K562 (cell line): ENCODE data around the gene RGS19. TPM values are rescaled to one million over a fixed set of nuclear protein-coding genes. Genes with fewer than 3 reads are reported as not detected.

Experiments used
- CTBP1 ChIP-seq: fragments of 450-650 bp; IDR thresholded peaks from 2 replicates; pipeline ENCODE4 v1.6.1; 2016; ENCODE audit warnings: borderline replicate concordance
- JUN ChIP-seq, 2 experiments: sonication (generic) in 1 of 2; formaldehyde crosslinking in 1 of 2; IDR thresholded peaks; 2 replicates each; pipeline versions ENCODE4 v1.6.1 to v1.8.0; 2012 to 2022; ENCODE audit warnings: borderline replicate concordance in 2 of 2, mild to moderate bottlenecking in 2 of 2, improper control_type of control experiment in 1 of 2, low read depth in 1 of 2, low read length in 1 of 2, missing genetic modification reagents in 1 of 2
- L3MBTL2 ChIP-seq: fragments of 450-650 bp; IDR thresholded peaks from 2 replicates; pipeline ENCODE4 v1.6.1; 2016; ENCODE audit warnings: mild to moderate bottlenecking, moderate library complexity
- MYC ChIP-seq, 2 experiments: fragments of 250-450 bp in 1 of 2; sonication (Bioruptor Pico) in 1 of 2; IDR thresholded peaks; 2 replicates each; pipeline versions ENCODE4 v1.5.1 to v1.6.1; 2012 to 2021; ENCODE audit warnings: low read depth in 2 of 2, borderline replicate concordance in 1 of 2, improper control_type of control experiment in 1 of 2, low read length in 1 of 2, mild to moderate bottlenecking in 1 of 2, moderate library complexity in 1 of 2
- ZKSCAN8 ChIP-seq: fragments of 200-800 bp; sonication (Bioruptor generic); IDR thresholded peaks from 2 replicates; pipeline ENCODE4 v1.6.1; 2016; ENCODE audit warnings: missing genetic modification characterization, missing compliant biosample characterization
- ZNF311 ChIP-seq: fragments of 250-450 bp; sonication (Bioruptor Pico); IDR thresholded peaks from 2 replicates; pipeline ENCODE4 v1.4.0; 2020; ENCODE audit warnings: mild to moderate bottlenecking, moderate library complexity
- polyA plus RNA-seq, 8 experiments: library from polyadenylated mRNA; depleted of rRNA in 4 of 8; stranded (reverse) in 5 of 8; unstranded in 3 of 8; fragments of >200 nt; fragmentation: Nextera tagmentation in 2 of 8; fragmentation: Illumina TruSeq in 1 of 8; extraction: Ambion mirVana in 2 of 8; extraction: Trizol in 1 of 8; gene quantifications; 2 replicates each; pipeline versions ENCODE4 v1.2.1 to v1.2.3, GENCODE V29; 2011 to 2014; ENCODE audit warnings: inconsistent platforms in 1 of 8, missing spikeins in 1 of 8
- total RNA-seq, 7 experiments: library from RNA; depleted of rRNA in 6 of 7; stranded (reverse); fragments of >200 nt in 6 of 7; fragmentation: Illumina TruSeq in 2 of 7; extraction: Trizol in 2 of 7; gene quantifications; 2 replicates each; pipeline versions ENCODE4 v1.2.1 to v1.2.3, GENCODE V29; 2011 to 2021; ENCODE audit warnings: low replicate concordance in 1 of 7
- TF ChIP-seq, protein P1 (sequence below), 2 experiments: fragments of 150-350 bp in 1 of 2; IDR thresholded peaks; 2 replicates each; pipeline ENCODE4 v1.6.1; 2012 to 2016; ENCODE audit warnings: low read depth in 2 of 2, low read length in 2 of 2, mild to moderate bottlenecking in 1 of 2, moderate library complexity in 1 of 2
- TF ChIP-seq, protein P2 (sequence below): fragments of 250-450 bp; sonication (Bioruptor Pico); IDR thresholded peaks from 2 replicates; pipeline ENCODE4 v1.4.0; 2020; ENCODE audit warnings: mild to moderate bottlenecking, moderate library complexity
- TF ChIP-seq, protein P3 (sequence below): sonication (generic); formaldehyde crosslinking; IDR thresholded peaks from 2 replicates; pipeline ENCODE4 v1.8.1; 2023; ENCODE audit warnings: mild to moderate bottlenecking, missing genetic modification reagents
- TF ChIP-seq, protein P4 (sequence below): fragments of 450-650 bp; formaldehyde crosslinking; IDR thresholded peaks from 2 replicates; pipeline ENCODE4 v1.4.0; 2020; ENCODE audit warnings: mild to moderate bottlenecking, mixed read lengths
- TF ChIP-seq, protein P5 (sequence below): fragments of 250-450 bp; sonication (Bioruptor Pico); IDR thresholded peaks from 2 replicates; pipeline ENCODE4 v1.5.0; 2020; ENCODE audit warnings: mild to moderate bottlenecking
- TF ChIP-seq, protein P6 (sequence below): sonication (generic); formaldehyde crosslinking; IDR thresholded peaks from 2 replicates; pipeline ENCODE4 v1.8.0; 2022; ENCODE audit warnings: mild to moderate bottlenecking, missing genetic modification reagents

Gene RGS19
- total and polyA plus RNA-seq, 9 of the 15 experiments (the other 6 are each of a cell fraction or from before 2014, with no cell fraction given), result 0.41 to 23.7 (median 14.6) TPM

DNA sequence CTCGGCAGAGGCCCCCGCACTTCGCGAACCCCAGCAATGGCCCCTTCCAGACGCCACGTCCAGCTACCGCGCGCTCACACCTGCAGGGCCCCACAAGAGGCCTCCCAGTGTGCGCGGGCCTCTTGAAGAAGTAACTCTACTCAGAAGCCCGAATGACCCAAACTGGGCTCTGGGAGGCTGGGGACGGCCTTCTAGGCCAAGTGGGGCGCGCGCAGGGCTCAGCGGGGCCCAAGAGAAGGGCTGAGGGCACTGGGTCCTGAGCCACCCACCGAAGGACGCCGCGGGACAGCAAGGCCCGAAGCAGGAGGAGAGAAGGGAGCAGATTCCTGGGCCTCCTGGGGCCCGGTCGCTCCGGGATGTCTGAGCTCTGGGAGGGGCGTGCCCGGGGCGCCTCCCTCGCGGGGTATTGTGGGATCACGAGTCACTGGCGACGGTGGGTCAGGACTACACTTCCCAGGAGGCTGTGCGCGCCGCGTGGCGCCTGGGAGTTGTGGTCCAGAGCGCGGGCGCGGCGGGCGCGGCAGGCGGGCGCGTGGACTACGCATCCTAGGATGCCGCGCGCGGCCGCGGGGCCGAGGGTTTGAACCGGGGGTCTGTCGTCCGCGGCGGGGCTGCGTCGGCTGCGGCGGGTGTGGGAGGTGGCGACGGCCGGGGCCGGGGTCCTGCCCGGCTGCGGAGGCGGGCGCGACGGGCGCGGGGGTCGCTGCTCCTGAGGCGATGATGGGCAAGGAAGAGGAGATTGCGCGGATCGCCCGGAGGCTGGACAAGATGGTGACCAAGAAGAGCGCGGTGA, 16.5 kb downstream of the RGS19 start, which contains the start of gene TCEA2 (continued):
- peak; percentile 84 for TF ChIP-seq ZNF311 (CRISPR knock-in tag)
- TF ChIP-seq CTBP1, result peak; percentile 80; the same call in 1 of the 2 replicates
- TF ChIP-seq, protein P1, sequence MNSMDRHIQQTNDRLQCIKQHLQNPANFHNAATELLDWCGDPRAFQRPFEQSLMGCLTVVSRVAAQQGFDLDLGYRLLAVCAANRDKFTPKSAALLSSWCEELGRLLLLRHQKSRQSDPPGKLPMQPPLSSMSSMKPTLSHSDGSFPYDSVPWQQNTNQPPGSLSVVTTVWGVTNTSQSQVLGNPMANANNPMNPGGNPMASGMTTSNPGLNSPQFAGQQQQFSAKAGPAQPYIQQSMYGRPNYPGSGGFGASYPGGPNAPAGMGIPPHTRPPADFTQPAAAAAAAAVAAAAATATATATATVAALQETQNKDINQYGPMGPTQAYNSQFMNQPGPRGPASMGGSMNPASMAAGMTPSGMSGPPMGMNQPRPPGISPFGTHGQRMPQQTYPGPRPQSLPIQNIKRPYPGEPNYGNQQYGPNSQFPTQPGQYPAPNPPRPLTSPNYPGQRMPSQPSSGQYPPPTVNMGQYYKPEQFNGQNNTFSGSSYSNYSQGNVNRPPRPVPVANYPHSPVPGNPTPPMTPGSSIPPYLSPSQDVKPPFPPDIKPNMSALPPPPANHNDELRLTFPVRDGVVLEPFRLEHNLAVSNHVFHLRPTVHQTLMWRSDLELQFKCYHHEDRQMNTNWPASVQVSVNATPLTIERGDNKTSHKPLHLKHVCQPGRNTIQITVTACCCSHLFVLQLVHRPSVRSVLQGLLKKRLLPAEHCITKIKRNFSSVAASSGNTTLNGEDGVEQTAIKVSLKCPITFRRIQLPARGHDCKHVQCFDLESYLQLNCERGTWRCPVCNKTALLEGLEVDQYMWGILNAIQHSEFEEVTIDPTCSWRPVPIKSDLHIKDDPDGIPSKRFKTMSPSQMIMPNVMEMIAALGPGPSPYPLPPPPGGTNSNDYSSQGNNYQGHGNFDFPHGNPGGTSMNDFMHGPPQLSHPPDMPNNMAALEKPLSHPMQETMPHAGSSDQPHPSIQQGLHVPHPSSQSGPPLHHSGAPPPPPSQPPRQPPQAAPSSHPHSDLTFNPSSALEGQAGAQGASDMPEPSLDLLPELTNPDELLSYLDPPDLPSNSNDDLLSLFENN (IDR thresholded peaks at IDR 0.05; ENCODE audit: low read depth in 2 of 2, low read length in 2 of 2), result peak in 1 of 2 experiments; percentile 53; a peak in 1 of 4 replicates
- TF ChIP-seq L3MBTL2, result peak; percentile 86; the same call in 1 of the 2 replicates
- TF ChIP-seq, protein P2, sequence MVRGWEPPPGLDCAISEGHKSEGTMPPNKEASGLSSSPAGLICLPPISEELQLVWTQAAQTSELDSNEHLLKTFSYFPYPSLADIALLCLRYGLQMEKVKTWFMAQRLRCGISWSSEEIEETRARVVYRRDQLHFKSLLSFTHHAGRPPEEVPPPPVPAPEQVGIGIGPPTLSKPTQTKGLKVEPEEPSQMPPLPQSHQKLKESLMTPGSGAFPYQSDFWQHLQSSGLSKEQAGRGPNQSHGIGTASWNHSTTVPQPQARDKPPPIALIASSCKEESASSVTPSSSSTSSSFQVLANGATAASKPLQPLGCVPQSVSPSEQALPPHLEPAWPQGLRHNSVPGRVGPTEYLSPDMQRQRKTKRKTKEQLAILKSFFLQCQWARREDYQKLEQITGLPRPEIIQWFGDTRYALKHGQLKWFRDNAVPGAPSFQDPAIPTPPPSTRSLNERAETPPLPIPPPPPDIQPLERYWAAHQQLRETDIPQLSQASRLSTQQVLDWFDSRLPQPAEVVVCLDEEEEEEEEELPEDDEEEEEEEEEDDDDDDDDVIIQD (CRISPR knock-in tag), result 0 out of 2 replicates have a peak, but pooled peaks have one; percentile 45
- TF ChIP-seq, protein P3, sequence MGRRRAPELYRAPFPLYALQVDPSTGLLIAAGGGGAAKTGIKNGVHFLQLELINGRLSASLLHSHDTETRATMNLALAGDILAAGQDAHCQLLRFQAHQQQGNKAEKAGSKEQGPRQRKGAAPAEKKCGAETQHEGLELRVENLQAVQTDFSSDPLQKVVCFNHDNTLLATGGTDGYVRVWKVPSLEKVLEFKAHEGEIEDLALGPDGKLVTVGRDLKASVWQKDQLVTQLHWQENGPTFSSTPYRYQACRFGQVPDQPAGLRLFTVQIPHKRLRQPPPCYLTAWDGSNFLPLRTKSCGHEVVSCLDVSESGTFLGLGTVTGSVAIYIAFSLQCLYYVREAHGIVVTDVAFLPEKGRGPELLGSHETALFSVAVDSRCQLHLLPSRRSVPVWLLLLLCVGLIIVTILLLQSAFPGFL (CRISPR knock-in tag), result no peak
- TF ChIP-seq ZKSCAN8, result no peak
- TF ChIP-seq, protein P4, sequence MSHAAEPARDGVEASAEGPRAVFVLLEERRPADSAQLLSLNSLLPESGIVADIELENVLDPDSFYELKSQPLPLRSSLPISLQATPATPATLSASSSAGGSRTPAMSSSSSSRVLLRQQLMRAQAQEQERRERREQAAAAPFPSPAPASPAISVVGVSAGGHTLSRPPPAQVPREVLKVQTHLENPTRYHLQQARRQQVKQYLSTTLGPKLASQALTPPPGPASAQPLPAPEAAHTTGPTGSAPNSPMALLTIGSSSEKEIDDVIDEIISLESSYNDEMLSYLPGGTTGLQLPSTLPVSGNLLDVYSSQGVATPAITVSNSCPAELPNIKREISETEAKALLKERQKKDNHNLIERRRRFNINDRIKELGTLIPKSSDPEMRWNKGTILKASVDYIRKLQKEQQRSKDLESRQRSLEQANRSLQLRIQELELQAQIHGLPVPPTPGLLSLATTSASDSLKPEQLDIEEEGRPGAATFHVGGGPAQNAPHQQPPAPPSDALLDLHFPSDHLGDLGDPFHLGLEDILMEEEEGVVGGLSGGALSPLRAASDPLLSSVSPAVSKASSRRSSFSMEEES (CRISPR knock-in tag), result peak; percentile 80
- TF ChIP-seq, protein P5, sequence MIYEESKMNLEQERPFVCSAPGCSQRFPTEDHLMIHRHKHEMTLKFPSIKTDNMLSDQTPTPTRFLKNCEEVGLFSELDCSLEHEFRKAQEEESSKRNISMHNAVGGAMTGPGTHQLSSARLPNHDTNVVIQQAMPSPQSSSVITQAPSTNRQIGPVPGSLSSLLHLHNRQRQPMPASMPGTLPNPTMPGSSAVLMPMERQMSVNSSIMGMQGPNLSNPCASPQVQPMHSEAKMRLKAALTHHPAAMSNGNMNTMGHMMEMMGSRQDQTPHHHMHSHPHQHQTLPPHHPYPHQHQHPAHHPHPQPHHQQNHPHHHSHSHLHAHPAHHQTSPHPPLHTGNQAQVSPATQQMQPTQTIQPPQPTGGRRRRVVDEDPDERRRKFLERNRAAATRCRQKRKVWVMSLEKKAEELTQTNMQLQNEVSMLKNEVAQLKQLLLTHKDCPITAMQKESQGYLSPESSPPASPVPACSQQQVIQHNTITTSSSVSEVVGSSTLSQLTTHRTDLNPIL (CRISPR knock-in tag), result no peak
- TF ChIP-seq JUN (IDR thresholded peaks at IDR 0.05; ENCODE audit: borderline replicate concordance, low read depth, low read length), result 0 out of 2 replicates have a peak, but pooled peaks have one; percentile 23
- no peak for TF ChIP-seq JUN (CRISPR knock-in tag; IDR thresholded peaks at IDR 0.05; ENCODE audit: borderline replicate concordance)
- TF ChIP-seq, protein P6, sequence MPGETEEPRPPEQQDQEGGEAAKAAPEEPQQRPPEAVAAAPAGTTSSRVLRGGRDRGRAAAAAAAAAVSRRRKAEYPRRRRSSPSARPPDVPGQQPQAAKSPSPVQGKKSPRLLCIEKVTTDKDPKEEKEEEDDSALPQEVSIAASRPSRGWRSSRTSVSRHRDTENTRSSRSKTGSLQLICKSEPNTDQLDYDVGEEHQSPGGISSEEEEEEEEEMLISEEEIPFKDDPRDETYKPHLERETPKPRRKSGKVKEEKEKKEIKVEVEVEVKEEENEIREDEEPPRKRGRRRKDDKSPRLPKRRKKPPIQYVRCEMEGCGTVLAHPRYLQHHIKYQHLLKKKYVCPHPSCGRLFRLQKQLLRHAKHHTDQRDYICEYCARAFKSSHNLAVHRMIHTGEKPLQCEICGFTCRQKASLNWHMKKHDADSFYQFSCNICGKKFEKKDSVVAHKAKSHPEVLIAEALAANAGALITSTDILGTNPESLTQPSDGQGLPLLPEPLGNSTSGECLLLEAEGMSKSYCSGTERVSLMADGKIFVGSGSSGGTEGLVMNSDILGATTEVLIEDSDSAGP (CRISPR knock-in tag), result 0 out of 2 replicates have a peak, but pooled peaks have one; percentile 69
- no peak; the same call in 1 of the 2 replicates for TF ChIP-seq MYC (IDR thresholded peaks at IDR 0.05; ENCODE audit: low read depth, low read length)
- TF ChIP-seq MYC (CRISPR knock-in tag; IDR thresholded peaks at IDR 0.05; ENCODE audit: borderline replicate concordance, low read depth), result no peak
